Embryonic facial prominence (tissue), 1 donor: Measurements from ENCODE around the gene TNKS2.
"Not testable (repeated sequence)": the region's sequence is repeated elsewhere in the genome, so short reads cannot be mapped to it uniquely, and the experiment has no call there.

Source experiments
- DNase-seq: peaks from one replicate; pipeline ENCODE4 v3.0.0-alpha.2; 2016; ENCODE audit errors: extremely low spot score

The TNKS2 gene

DNA sequence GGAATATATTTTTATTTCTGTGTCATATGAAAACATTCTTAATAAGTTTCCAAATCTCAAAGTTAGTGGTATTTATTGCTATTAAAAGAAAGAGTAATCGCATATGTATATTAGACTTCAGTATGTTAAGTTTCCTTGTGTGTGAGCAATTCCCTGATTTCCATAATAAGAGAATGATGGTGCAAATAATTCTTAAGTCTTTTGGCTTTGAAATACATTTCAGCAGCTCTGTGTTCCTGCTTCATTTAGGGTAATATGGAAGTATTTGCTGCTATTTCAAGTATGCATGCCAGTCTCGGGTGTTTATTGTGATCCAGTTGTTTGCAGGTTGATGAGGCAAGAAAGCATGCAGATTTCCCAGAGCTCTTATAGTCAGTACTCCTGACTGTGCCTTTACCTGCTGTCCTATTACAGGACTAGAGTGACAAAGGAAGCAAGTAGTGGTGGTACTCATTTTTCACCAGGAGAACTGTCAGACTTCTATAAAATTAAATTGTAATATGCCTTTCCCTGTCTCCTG, 67.4 kb downstream of the TNKS2 start:
- no peak for DNase-seq

DNA sequence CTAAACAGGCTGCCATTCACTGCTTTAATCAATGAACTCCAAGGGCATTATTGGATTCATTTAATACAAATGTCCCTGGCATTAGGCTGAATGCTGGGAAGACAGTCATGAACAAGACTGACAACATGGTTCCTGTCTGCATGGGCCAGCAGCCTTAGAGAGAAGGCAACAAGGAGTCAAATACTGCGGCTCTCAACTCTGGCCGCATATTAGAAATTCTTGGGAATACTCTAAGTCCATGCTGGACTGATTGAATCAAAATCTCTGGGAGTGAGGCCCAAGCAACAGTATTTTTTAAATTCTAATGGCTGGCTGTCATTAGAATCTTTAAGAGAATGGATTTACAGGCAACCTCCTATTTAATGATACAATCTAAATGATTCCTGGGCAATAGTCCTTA, 76.9 kb downstream of the TNKS2 start:
- no peak for DNase-seq

DNA sequence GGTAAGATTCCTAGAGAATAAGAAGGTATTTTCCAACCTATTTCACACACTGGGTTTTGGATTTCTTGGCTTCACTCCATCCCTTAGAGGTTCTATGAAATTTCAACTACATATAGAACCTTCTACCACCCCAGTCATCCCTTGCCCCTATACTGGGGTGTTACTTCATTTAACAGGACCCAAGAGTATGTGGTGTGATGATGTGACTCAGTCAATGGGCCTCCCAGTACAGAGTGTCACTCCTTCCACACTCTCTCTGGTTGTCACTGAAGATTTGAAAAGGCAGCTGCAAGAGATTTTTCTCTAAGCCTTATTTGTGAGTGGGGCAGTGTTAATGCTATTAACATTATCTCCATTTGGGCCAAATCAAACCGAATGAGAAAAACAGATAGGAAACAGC, 77.6 kb downstream of the TNKS2 start:
- DNase-seq: no peak

DNA sequence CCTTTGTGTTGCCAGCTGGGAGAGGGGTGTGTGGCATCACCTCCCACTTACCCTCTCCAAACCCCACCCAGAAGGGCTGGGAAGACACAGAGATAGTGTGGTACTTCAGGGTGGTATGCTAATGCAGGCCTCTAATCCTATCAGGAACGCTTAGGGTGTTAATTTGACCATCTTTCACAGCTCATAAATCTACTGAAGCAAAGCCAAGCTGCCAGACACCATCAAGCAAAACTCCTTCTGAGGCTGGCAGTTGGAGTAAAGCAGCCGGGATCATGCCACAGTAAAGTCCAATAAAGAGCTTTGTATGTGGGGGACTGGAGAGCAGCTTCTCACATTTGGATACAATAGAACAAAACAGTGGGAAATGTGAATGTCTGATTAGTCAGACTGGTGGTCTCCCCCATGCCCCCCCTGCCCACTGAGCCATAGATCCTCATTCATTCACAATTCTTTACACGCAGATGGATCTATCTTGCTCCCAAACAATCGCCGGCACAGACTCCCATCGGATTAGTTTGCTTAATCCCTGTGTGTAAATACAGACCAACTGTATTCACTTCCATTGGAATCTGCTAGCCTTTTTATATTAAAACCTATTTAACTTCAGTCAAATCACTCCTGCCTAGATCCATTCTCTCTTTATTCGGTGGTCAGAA, 81.4 kb downstream of the TNKS2 start:
- DNase-seq: no peak

DNA sequence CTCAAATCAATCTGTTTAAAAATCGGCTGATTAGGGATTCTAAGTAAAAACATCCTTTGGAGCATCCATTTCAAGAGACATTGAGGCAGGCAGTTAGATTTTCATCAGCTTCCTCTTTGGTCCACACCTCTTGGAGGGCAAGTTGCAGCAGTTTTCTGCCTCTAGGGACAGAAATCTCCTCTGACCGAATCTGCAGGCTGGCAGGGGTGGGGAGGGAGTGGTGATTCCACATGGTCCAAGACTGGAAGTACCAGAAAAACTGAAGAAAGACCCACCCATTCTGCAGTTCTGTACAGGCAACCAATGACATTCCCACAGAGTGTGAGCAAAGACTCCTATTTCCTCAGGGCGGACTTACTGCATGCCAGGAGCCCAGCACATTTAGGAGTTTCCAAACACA, 82.1 kb downstream of the TNKS2 start:
- DNase-seq: no peak

DNA sequence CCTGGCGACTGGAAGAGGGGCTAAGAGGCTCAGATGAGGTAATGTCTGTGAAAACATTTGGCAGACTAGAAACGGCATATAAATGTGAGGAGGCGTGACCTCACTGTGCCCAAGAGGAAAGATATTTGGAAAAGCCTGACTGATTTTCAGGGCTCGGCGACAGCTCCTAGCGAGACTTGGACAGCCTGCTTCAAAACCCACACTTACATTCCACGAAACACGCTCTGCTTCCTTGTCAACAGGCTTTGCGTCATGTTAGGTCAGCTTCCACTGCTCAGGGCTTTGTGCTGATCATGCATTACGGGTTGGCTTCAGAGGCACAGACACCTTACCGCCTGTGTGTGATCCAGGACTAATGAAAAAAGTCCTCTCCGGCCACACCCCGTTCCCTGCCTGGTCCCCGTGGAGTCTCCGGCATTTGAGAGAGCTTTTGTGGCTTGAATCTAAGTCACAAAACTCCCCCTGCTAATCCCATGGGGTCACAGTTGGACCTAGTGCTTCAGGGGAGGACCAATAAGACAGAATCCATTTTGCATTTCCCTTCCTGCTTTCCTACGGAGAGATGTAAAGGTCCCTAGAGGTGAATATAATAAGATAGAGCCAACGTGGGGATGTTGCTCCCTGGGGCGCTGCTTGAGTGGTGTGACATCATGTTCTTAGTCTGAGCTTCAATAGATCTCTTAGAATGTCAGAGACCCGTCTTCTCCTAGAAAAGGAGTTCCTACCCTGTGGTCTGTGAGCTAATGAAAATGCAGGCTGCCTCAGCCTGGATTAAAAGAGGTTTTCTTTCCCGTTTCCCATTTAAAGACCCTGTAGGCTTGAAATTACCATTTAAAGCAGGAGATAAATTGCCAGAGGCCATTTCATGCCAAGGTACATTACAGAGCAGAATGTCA, 85.6 kb downstream of the TNKS2 start:
- peak; percentile 34 for DNase-seq

DNA sequence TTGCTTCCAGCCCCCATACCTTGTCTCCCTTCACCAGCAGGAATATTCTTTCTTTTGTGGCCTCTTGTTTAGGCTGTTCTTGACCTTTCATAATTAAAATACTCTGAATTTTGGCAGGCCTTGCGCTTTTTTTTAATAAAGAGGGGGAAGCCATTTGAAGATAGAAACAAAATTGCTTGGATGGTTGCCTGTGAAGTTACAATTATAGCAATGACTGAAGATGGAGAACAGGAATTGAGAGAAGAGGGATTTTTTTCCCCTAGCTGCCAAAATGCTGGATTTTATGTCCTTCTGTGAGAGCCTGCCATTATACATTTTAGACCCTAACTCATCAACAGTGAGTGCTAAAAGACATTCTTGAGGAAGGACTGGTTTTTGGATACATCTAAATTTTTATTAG, 86.3 kb downstream of the TNKS2 start:
- no peak for DNase-seq

DNA sequence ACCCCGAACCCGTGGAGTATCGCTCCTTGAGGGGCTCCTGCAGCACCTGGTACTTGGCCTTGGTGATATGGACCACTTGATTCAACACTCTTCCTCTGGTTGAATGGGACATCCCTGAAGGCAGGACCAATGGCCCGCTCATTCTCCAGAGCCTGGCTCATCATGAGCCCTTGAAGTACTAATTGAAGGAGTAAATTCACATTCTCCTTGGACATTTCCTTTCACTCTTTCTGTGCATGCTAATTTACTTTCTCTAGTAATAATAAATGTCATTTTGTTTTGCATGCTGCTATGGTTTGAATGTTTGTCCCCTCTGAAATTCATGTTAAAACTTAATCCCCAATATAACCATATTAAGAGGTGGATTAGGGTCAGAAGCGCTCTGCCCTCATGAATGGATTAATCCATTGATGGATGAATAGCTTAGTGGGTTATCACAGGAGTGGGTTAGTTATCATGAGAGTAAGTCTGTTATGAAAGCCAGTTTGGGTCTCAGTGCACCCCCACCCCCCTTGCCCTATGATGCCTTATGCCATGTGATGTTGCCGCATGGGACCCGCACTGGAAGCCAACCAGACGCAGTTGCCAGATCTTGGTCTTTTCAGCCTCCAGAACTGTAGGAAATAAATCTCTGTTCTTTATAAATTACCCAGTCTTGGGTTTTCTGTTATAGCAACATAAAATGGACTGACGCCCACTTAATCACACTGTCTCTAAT, 87.3 kb downstream of the TNKS2 start:
- DNase-seq: no peak

DNA sequence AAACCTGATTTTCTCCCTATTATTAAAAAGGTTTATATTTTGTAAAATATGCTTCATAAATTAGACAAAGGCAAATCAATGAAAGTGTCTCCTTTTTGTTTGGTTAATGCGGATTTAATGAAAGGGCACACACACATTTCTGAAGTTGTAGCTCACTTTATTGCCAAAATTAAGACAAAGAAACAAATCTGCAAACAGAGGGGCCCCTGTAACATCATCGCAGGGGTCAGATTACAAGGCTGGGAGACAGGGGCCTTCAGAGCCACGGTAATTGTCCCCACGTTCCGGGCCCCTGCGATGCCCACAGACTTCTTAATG, 88.7 kb downstream of the TNKS2 start:
- no peak for DNase-seq

DNA sequence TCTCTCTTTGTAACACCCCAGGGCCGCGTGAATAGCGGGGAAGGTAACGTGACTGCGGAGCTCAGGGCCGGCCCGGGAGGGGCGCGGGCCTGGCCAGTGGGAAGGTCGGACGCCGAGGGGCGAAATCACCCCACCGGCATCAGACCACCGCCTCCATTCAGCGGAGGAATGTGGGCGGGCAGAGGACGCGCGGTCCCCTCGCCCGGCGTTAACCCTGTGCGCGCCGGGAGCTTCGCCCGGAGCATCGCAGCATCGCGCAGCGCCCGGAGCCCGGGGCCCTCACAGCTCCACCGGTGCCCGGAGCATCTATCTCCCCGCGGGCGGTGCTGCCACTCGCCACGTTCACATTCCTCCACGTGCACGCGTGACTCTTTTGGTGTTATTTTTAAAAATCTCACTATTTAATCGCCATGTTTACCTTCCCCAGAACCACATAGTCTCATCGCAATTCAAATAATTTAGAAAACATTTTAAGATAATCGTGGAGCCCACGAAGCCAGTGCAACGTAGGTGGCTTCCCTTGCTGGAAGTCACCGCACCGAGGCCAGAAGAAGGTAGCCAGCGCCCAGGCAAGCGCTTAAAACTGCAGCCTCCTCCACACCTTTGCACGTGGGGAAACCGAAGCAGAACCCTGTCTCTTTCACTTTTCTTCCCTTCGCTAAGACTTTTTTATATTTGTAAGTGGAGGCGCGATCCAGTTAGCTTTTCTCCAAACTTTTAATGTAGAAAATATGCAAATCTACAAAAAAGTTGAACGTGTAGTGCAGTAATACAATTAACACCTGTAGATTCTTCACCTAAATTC, 89.2 kb downstream of the TNKS2 start:
- peak; percentile 54 for DNase-seq

DNA sequence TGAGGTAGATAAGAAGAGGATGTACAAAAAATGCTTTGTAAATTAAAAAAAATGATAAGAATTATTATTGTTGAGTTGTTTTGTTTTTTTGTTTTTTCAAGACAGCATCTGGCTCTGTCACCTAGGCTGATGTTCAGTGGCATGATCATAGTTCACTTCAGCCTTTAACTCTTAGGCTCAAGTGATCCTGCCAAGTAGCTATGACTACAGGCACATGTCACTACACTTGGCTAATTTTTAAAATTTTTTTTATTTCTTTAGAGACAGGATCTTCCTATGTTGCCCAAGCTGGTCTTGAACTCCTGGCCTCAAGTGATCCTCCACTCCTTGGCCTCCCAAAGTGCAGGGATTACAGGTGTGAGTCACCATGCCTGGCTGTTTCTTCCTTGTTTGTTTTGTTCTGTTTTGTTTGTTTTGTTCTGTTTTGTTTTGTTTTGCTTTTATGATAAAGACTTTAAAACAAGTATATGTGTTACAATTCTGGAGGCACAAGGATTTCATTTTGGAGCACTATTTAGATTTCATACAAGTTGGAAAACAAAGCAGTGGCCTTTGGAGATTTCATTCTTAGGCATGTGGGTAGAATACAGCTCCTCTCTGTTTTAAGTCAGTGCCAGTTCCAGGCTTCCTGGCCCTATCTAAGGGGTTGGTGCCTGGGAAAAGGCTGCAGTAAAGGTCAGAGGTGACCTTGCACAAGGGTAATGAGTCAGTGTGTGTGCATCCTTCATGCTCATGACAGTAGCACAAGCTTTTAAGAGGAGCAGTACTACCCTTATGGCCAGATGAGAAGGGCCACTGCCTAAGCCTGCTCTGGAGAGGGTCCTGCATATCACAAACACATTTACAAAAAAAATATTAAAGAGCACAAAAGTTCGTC, 93.1 kb downstream of the TNKS2 start:
- no peak for DNase-seq

DNA sequence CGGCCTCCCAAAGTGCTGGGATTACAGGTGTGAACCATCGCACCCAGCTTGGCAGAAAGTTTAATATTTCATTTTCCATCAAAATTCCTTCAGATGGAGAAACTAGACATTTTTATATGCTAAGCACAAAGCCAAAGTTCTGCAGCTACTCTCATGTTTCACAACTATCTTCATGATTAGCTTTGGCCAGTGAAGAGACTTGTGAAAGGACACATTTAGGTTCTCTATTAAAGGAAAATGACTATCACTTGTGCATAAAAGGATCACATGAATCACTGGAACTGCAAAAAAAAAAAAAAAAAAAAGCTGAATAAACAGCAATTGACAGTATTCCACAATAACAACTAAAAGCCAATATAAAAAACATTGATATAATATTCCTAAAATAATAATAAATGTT, 94.8 kb downstream of the TNKS2 start:
- no peak for DNase-seq

DNA sequence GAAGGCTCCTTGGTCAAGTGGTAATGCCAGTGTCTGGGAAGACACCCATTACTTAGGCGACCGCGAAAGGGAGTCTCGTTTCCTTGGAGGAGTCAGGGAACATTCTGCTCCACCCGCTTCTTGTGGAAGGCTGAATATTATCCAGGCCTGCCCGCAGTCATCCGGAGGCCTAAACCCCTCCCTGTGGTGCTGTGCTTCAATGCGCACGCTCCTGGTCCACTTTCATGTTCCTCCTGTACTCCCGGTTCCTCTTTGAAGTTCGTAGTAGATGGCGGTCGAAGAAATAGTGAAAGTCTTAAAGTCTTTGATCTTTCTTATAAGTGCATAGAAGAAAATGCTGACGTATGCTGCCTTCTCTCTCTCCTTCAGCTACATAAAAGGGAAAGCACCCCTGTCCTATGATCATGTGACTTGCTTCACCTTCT, 96.0 kb downstream of the TNKS2 start:
- not testable (repeated sequence) for DNase-seq

DNA sequence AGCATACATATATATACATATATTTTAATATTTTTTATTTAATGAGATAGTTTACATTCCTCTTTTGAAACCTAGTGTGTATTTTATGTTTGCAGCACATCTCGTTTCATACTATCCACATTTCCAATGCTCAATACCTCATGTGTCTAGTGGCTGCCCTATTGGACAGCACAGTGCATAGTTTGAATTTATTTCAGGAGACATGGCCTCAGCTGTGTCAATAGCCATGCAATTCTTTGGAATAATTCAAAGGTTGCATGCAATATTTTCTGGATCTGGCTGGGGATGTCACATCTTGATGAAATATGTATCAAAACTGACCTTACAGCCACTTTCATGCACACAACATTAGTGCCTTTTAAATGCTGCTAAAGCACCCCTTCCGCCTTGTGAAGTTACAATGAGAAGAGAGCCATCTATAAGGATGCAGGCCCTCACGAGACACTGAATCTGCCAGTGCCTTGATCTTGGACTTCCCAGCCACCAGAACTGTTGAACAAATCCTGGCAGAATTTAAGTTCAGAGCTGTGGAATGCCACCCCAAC, 98.1 kb downstream of the TNKS2 start:
- no peak for DNase-seq

DNA sequence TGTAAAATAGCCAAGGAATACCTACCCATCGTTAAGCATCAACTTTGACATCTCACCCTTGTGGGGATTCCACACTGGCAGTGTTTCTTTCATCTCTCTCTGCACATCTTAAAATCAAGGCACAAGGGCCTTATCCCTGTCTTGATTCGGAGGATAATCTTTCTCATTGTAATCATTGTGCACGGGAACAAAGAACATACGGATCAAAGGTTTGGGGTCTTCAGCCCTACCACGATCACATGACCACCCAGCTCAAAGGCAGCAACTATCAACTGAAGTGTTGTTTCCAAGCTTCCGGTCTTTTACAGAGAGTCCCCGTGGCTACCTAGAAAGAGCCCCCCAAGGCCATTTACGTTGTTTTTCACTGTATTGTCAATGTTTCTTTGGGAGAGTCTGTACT, 99.2 kb downstream of the TNKS2 start:
- DNase-seq: no peak

DNA sequence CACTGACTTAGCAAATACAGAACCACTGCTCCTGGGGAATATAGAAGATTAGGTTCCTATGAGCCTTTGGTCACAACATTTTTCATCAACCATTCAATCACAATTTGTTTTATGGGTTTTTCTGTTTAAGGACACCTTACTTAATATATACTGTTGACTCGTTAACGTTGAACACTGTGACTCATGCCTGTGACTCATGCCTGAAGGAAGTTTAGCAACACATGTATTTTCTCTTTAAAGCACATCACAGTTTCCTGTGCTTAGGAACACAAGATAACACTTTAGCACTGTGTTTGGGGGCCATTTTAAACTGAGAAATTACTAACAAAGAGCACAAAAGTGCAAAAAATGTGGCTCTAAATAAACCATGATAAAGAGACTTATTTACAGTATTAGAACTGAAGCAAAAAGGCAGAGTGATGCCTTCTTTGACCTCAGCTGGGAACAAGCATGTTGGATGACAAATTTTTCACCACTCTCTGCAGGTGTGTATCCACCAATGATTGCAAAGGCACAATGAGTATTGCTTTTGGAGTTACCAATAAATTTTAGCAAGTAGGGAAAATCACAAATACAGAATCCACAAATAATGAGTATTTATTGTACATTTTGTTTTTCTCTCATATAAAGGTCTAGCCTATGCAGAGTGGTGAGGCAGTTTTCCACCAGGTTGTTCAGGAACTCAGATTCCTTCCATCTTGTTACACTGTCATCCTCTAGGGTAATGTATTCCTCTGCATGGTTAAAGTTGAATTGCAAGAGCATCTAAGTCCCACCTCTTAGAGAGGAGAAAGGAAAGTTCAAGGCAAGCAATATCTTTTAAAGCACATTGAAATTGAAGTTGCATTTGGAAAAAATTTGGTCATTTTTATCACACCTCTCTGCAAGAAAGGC, 103.8 kb downstream of the TNKS2 start:
- no peak for DNase-seq

DNA sequence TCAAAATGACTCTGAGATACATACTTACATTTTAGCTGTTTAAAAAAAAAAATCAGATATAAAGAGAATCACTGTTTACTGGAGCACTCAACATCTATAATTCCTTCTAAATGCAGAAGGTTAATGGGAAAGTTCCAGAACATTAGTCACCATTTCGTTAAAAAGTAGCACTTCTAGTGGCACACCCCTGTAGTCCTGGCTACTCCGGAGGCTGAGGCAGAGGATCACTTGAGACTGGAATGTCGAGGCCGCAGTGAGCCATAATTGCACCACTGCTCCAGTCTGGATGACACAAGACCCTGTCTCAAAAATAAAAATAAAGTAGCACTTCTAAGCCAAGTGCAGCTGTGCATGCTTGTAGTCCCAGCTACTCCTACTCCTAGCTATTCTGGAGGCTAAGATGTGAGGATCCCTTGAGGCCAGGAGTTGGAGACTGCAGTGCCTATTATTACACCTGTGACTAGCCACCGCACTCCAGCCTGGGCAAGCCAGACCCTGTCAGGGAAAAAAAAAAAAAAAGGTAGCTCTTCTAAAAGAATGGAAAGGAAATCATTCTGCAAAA, 108.9 kb downstream of the TNKS2 start:
- DNase-seq: no peak

DNA sequence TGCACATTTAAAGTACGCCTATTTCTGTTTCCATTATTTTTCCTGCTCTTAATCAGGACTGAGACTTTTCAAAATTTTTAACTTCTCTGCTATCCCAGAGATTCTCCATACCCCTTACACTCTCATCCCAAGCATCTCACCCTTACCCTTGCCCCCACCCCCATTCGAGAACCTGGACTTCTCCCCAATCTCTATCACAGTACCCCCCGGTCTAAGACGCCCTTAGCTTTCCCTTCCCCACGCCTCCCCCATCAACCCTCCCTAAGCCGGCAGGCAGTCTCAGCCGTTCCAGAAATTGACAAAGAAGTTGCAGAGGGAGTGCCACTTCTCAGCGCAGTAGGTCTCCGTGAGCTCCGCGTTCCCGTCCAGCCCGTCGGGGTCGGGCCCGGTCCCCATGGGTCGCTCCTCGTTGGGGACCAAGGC, 109.7 kb downstream of the TNKS2 start:
- DNase-seq: no peak
